A549 (cell line): ENCODE data around the gene PEPD. TPM values are rescaled to one million over a fixed set of nuclear protein-coding genes. Genes with fewer than 3 reads are reported as not detected.
A peak's percentile ranks its signal among the peaks of the same experiment; 100 is the strongest.

ENCODE experiments used
- ATAC-seq, 2 experiments: fragments of 200-7000 bp in 1 of 2; fragments of >200 bp in 1 of 2; cut with Nextera tagmentation in 1 of 2; cut with Tn5 transposase in 1 of 2; 3 replicates each; pipeline versions ENCODE4 v1.8.0 to v1.9.1; 2018 to 2020; ENCODE audit warnings: mild to moderate bottlenecking in 1 of 2, moderate library complexity in 1 of 2
- CTCF ChIA-PET: fragments of 300-600 bp; sonication (Branson Sonifier 250); formaldehyde crosslinking; extraction: SDS; loops from one replicate; lab custom pipeline; 2021; ENCODE audit warnings: antibody characterized with exemption, inconsistent platforms; lab: Yijun Ruan, JAX
- POLR2A ChIA-PET: fragments of 350-600 bp; formaldehyde crosslinking; extraction: SDS; loops from one replicate; lab custom pipeline; 2021; ENCODE audit warnings: antibody characterized with exemption, inconsistent platforms; lab: Yijun Ruan, JAX
- DNase-seq, 2 experiments: peaks; one replicate each; pipeline versions ENCODE4 v3.0.0 to v3.0.0-alpha.2; 2011 to 2016; ENCODE audit warnings: low read depth in 1 of 2, low spot score in 1 of 2
- FAIRE-seq: peaks from 2 replicates; lab custom pipeline; 2011; peaks lifted over from hg19 to GRCh38; lab: Jason Lieb, UNC
- H3K27ac ChIP-seq, 2 experiments: fragments of >200 bp; sonication (Bioruptor Twin); formaldehyde crosslinking; 3 replicates each; pipeline ENCODE4 v1.5.1; 2016 to 2017
- H3K4me1 ChIP-seq: fragments of >200 bp; sonication (Bioruptor Twin); formaldehyde crosslinking; 3 replicates; pipeline ENCODE4 v1.6.1; 2016
- H3K4me2 ChIP-seq: fragments of >200 bp; sonication (Bioruptor Twin); formaldehyde crosslinking; 3 replicates; pipeline ENCODE4 v1.6.1; 2016
- H3K4me3 ChIP-seq: fragments of >200 bp; sonication (Bioruptor Twin); formaldehyde crosslinking; 3 replicates; pipeline ENCODE4 v1.5.1; 2016
- H3K9me3 ChIP-seq: fragments of >200 bp; sonication (Bioruptor Twin); formaldehyde crosslinking; 3 replicates; pipeline ENCODE4 v1.6.1; 2016
- ATOH8 ChIP-seq: fragments of 250-450 bp; sonication (Bioruptor Pico); IDR thresholded peaks from 2 replicates; pipeline ENCODE4 v1.5.0; 2020; ENCODE audit warnings: low read depth, mild to moderate bottlenecking, moderate library complexity
- BCL3 ChIP-seq: fragments of >200 bp; sonication (Bioruptor Twin); formaldehyde crosslinking; IDR thresholded peaks from 3 replicates; pipeline ENCODE4 v1.6.1; 2016
- CBX8 ChIP-seq: fragments of 200-600 bp; sonication (generic); IDR thresholded peaks from 2 replicates; pipeline ENCODE4 v1.6.1; 2016
- CTCF ChIP-seq: fragments of >200 bp; sonication (Bioruptor Twin); formaldehyde crosslinking; IDR thresholded peaks from 3 replicates; pipeline ENCODE4 v1.5.1; 2016
- ELK1 ChIP-seq: fragments of 150-350 bp; IDR thresholded peaks from 2 replicates; pipeline ENCODE4 v1.6.1; 2014; ENCODE audit warnings: low read depth, mild to moderate bottlenecking, low read length
- ESRRA ChIP-seq: fragments of 150-350 bp; IDR thresholded peaks from 2 replicates; pipeline ENCODE4 v1.6.1; 2014; ENCODE audit warnings: mild to moderate bottlenecking, low read length, borderline replicate concordance
- FOSB ChIP-seq: fragments of 250-450 bp; sonication (Bioruptor Pico); IDR thresholded peaks from 2 replicates; pipeline ENCODE4 v1.5.0; 2020; ENCODE audit warnings: mild to moderate bottlenecking, moderate library complexity
- FOXS1 ChIP-seq: fragments of 250-450 bp; sonication (Bioruptor Pico); IDR thresholded peaks from 2 replicates; pipeline ENCODE4 v1.5.0; 2020; ENCODE audit warnings: mild to moderate bottlenecking, moderate library complexity
- HMGXB4 ChIP-seq: fragments of 250-450 bp; sonication (Bioruptor Pico); IDR thresholded peaks from 2 replicates; pipeline ENCODE4 v1.5.0; 2021; ENCODE audit warnings: mild to moderate bottlenecking, moderate library complexity, borderline replicate concordance
- JUNB ChIP-seq: fragments of >200 bp; sonication (Bioruptor Twin); formaldehyde crosslinking; IDR thresholded peaks from 2 replicates; pipeline ENCODE4 v1.6.1; 2016
- MAFK ChIP-seq: fragments of 450-650 bp; IDR thresholded peaks from 2 replicates; pipeline ENCODE4 v1.6.1; 2014; ENCODE audit not compliant: partially characterized antibody
- MYC ChIP-seq: IDR thresholded peaks from 2 replicates; pipeline ENCODE4 v1.6.1; 2012; ENCODE audit warnings: mild to moderate bottlenecking, inconsistent platforms, low read length, improper control_type of control experiment, borderline replicate concordance
- NFE2L2 ChIP-seq: fragments of 150-350 bp; conservative IDR thresholded peaks from 2 replicates; pipeline ENCODE4 v1.6.1; 2014; ENCODE audit warnings: low read length
- NPAS2 ChIP-seq: fragments of 250-450 bp; sonication (Bioruptor Pico); IDR thresholded peaks from 2 replicates; pipeline ENCODE4 v1.8.0; 2022; ENCODE audit warnings: mild to moderate bottlenecking, moderate library complexity, borderline replicate concordance
- POLR2A ChIP-seq: IDR thresholded peaks from 2 replicates; pipeline ENCODE4 v1.6.1; 2012; ENCODE audit warnings: mild to moderate bottlenecking, low read length
- RARB ChIP-seq: fragments of 250-450 bp; sonication (Bioruptor Pico); IDR thresholded peaks from 2 replicates; pipeline ENCODE4 v1.8.0; 2021; ENCODE audit warnings: mild to moderate bottlenecking, moderate library complexity
- RCOR1 ChIP-seq: fragments of 150-350 bp; IDR thresholded peaks from 2 replicates; pipeline ENCODE4 v1.6.1; 2014; ENCODE audit warnings: antibody characterized with exemption, low read length, low read depth
- RFX5 ChIP-seq: fragments of 450-650 bp; IDR thresholded peaks from 2 replicates; pipeline ENCODE4 v1.7.1; 2014; ENCODE audit warnings: antibody characterized with exemption, mild to moderate bottlenecking, moderate library complexity
- RNF2 ChIP-seq: fragments of 200-600 bp; sonication (generic); IDR thresholded peaks from 2 replicates; pipeline ENCODE4 v1.6.1; 2016; ENCODE audit warnings: low read depth, mild to moderate bottlenecking, antibody characterized with exemption, moderate library complexity, borderline replicate concordance
- SREBF2 ChIP-seq: fragments of 450-650 bp; IDR thresholded peaks from 2 replicates; pipeline ENCODE4 v1.6.1; 2014; ENCODE audit warnings: mild to moderate bottlenecking, moderate library complexity
- USF2 ChIP-seq: fragments of 450-650 bp; IDR thresholded peaks from 2 replicates; pipeline ENCODE4 v1.6.1; 2014; ENCODE audit warnings: antibody characterized with exemption
- ZSCAN20 ChIP-seq: fragments of 250-450 bp; sonication (Bioruptor Pico); IDR thresholded peaks from 2 replicates; pipeline ENCODE4 v1.8.0; 2022; ENCODE audit warnings: mild to moderate bottlenecking, moderate library complexity
- WGBS: methylation state at CpG from one replicate; pipeline ENCODE4 v1.1.6; 2017; ENCODE audit errors: missing lambda C conversion rate; 5-methylcytosine and 5-hydroxymethylcytosine counted together
- polyA plus RNA-seq, 4 experiments: library from polyadenylated mRNA; depleted of rRNA in 3 of 4; stranded (reverse); fragments of >200 nt; fragmentation: RNase III in 1 of 4; extraction: RNeasy Plus Mini Kit Qiagen cat#74134 plus additional on column Dnase treatment in 1 of 4; gene quantifications; 2 replicates in 3 of 4; 3 replicates in 1 of 4; pipeline ENCODE4 v1.2.3, GENCODE V29; 2011 to 2017

The PEPD gene
- polyA plus RNA-seq, 2 of the 4 experiments (the other 2 are of a cell fraction), result 85.5 to 100 TPM

GRCh38 chr19:33430674-33431277, 90.8 kb downstream of the PEPD start (continued):
- no peak for TF ChIP-seq USF2
- TF ChIP-seq ELK1, result no peak
- no peak for TF ChIP-seq RFX5
- no peak for TF ChIP-seq POLR2A
- no peak for TF ChIP-seq RNF2
- no peak for TF ChIP-seq ZSCAN20 (CRISPR knock-in tag)
- no peak for TF ChIP-seq RARB (CRISPR knock-in tag)
- TF ChIP-seq CBX8, result no peak
- no peak for TF ChIP-seq MYC
- no peak for TF ChIP-seq ESRRA
- TF ChIP-seq NFE2L2, result no peak
- TF ChIP-seq, all 56 proteins: peak for 4

GRCh38 chr19:33429891-33430673, 91.5 kb downstream of the PEPD start:
- ChIA-PET CTCF (interaction anchor here (0.6 to 12.8 kb wide), 86 partner anchors 10 to 1286 kb away, joined by 3 to 572 read pairs (median 4); partner anchors contain the start of genes CEBPA, KCTD15 and PEPD), POLR2A (interaction anchor here (0.8 to 1.0 kb wide), 2 partner anchors 340 to 341 kb away, joined by 3 to 4 read pairs; no protein-coding TSS in a partner anchor)
- Histone ChIP-seq H3K27ac (no peak overlapping the region), H3K9me3 (no peaks in the 10 kb centered on the region), H3K4me2 (no peak overlapping the region), H3K4me1 (no peaks in the 10 kb centered on the region), H3K4me3 (no peak overlapping the region)
- DNase-seq (no peak), ATAC-seq (peak in 1 of 2 experiments; percentile 42; a peak in 4 of 6 replicates), FAIRE-seq (no peak)
- TF ChIP-seq RCOR1 (no peak), NPAS2 (CRISPR knock-in tag) (no peak), FOXS1 (CRISPR knock-in tag) (no peak), HMGXB4 (CRISPR knock-in tag) (no peak), FOSB (CRISPR knock-in tag) (no peak), MAFK (no peak)
- 22% methylated on average over 17 of the region's 17 CpGs for WGBS

- DNase-seq, result no peak
- FAIRE-seq, result no peak
- POLR2A ChIA-PET, result no interaction called here
- Histone ChIP-seq H3K9me3 (no peaks in the 10 kb centered on the region), H3K4me3 (no peak overlapping the region), H3K4me1 (no peaks in the 10 kb centered on the region), H3K4me2 (no peak overlapping the region), H3K27ac (no peak overlapping the region)
- WGBS, result 81% methylated on average over 5 of the region's 5 CpGs
- no peak for ATAC-seq
- CTCF ChIA-PET, result interaction anchor here (1.0 to 12.8 kb wide), 10 partner anchors 11 to 350 kb away, joined by 3 to 572 read pairs (median 8); no protein-coding TSS in a partner anchor
- no peak for TF ChIP-seq BCL3
- no peak for TF ChIP-seq ZSCAN20 (CRISPR knock-in tag)
- TF ChIP-seq FOSB (CRISPR knock-in tag), result no peak
- TF ChIP-seq CBX8, result no peak
- no peak for TF ChIP-seq MAFK
- no peak for TF ChIP-seq JUNB
- no peak for TF ChIP-seq MYC
- no peak for TF ChIP-seq SREBF2
- no peak for TF ChIP-seq HMGXB4 (CRISPR knock-in tag)
- TF ChIP-seq NPAS2 (CRISPR knock-in tag), result no peak
- no peak for TF ChIP-seq CTCF
- TF ChIP-seq ATOH8 (CRISPR knock-in tag), result no peak
Measured at GRCh38 chr19:33428627-33429125, 92.9 kb downstream of the PEPD start.
